Measurements from ENCODE around the gene CRB1.
A peak's percentile ranks its signal among the peaks of the same experiment; 100 is the strongest.

Gene CRB1

DNA sequence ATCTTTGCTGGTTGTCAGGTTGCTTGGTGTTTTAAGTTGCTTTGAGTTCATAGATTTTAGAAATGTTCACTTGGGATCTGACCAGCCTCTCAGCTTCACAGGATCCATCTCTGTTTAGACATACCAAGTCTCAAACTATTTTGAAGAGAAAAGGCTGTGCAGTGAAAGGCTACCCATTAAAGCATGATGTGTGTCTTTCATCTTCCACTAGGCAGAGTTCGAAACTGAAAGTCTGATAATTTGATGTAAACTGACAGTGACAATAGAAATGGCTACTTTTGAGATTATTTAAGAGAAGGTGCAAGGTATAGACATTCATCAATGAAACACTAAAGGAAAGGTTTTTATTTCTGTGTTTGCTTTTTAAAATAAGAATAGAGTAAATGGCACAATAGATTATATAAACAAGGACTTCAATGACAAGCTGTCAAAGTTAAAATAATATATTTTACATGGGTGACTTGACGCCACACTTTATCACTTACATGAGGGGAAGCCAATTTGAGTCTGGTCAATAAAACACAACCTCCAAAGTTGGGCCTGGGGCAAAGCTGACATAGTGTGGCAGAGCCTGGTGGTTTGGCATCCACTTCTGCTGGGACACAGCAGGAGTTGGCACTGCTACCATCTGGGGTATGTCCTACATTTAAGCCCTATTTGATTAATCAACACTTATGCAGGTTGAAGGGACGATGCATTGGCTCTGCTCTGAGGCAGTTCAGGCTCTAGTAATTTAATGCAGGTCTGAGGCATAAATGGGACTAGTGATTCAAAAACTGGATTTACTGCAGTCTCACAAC, 197.7 kb downstream of the CRB1 start:
- TF ChIP-seq, protein P1, sequence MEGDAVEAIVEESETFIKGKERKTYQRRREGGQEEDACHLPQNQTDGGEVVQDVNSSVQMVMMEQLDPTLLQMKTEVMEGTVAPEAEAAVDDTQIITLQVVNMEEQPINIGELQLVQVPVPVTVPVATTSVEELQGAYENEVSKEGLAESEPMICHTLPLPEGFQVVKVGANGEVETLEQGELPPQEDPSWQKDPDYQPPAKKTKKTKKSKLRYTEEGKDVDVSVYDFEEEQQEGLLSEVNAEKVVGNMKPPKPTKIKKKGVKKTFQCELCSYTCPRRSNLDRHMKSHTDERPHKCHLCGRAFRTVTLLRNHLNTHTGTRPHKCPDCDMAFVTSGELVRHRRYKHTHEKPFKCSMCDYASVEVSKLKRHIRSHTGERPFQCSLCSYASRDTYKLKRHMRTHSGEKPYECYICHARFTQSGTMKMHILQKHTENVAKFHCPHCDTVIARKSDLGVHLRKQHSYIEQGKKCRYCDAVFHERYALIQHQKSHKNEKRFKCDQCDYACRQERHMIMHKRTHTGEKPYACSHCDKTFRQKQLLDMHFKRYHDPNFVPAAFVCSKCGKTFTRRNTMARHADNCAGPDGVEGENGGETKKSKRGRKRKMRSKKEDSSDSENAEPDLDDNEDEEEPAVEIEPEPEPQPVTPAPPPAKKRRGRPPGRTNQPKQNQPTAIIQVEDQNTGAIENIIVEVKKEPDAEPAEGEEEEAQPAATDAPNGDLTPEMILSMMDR (conservative IDR thresholded peaks at IDR 0.05; ENCODE audit: low read length), result no peak
- no peak for TF ChIP-seq EZH2phosphoT487 (IDR thresholded peaks at IDR 0.05; ENCODE audit: borderline replicate concordance)

DNA sequence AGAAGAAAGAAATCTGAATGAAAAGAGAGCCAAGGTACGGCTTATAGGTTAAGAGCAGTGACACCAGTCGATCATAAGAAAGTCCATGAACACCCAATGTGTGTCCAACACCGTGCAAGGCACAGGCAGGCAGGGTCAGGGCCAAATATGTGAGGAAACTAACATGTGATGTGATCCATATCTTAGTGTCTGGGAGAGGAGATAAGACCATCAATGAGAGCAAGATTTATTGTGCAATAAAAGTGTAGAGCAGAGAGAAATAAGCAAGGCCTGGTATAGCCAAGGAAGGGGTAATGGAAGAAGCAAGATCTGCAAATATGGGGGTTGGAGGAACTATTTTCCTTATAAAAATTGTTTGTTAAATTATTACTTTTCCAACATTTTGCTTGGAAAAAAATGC, 198.8 kb downstream of the CRB1 start:
- Histone ChIP-seq H3K9me3 (ENCODE audit: insufficient read depth, low read depth, low read length) (no peaks in the 10 kb centered on the region), H3K9me2 (replicated peaks; ENCODE audit: low read depth, low read length) (no peaks in the 10 kb centered on the region), H3K4me3 (ENCODE audit: low read length, poor library complexity, severe bottlenecking) (peak overlapping the region; percentile 13), H3K9ac (ENCODE audit: low read depth, low read length, poor library complexity, severe bottlenecking) (no peak overlapping the region), H4K20me1 (ENCODE audit: insufficient read depth, low read length, poor library complexity, severe bottlenecking) (no peaks in the 10 kb centered on the region), H3K36me3 (ENCODE audit: insufficient read depth, low read length) (no peaks in the 10 kb centered on the region), H3F3A (ENCODE audit: low read depth) (peaks cover 3% of the 10 kb centered on the region; the same call in 1 of the 2 replicates), H3K4me1 (ENCODE audit: insufficient read depth, low read length, poor library complexity, severe bottlenecking) (peaks cover 88% of the 10 kb centered on the region), H2AFZ (ENCODE audit: low read length) (no peak overlapping the region), H3K4me2 (ENCODE audit: low read depth, low read length, poor library complexity, severe bottlenecking) (peak overlapping the region; percentile 37), H3K79me2 (ENCODE audit: insufficient read depth, low read length) (no peaks in the 10 kb centered on the region), H3K27me3 (ENCODE audit: insufficient read depth, low read length, poor library complexity, severe bottlenecking) (no peaks in the 10 kb centered on the region)
- no peak for TF ChIP-seq EZH2phosphoT487 (IDR thresholded peaks at IDR 0.05; ENCODE audit: borderline replicate concordance)
- TF ChIP-seq, protein P1 (conservative IDR thresholded peaks at IDR 0.05; ENCODE audit: low read length), result no peak

More for the DNA sequence above, 197.7 kb downstream of the CRB1 start:
- Histone ChIP-seq H3K27me3 (ENCODE audit: insufficient read depth, low read length, poor library complexity, severe bottlenecking) (no peaks in the 10 kb centered on the region), H3K4me2 (ENCODE audit: low read depth, low read length, poor library complexity, severe bottlenecking) (peak overlapping the region; percentile 37), H3K79me2 (ENCODE audit: insufficient read depth, low read length) (no peaks in the 10 kb centered on the region), H3K9ac (ENCODE audit: low read depth, low read length, poor library complexity, severe bottlenecking) (peak overlapping the region; percentile 14), H2AFZ (ENCODE audit: low read length) (peak overlapping the region; percentile 77), H3K9me3 (ENCODE audit: insufficient read depth, low read depth, low read length) (no peaks in the 10 kb centered on the region), H3F3A (ENCODE audit: low read depth) (peaks cover 3% of the 10 kb centered on the region; the same call in 1 of the 2 replicates), H3K4me3 (ENCODE audit: low read length, poor library complexity, severe bottlenecking) (no peak overlapping the region), H4K20me1 (ENCODE audit: insufficient read depth, low read length, poor library complexity, severe bottlenecking) (no peaks in the 10 kb centered on the region), H3K9me2 (replicated peaks; ENCODE audit: low read depth, low read length) (no peaks in the 10 kb centered on the region), H3K36me3 (ENCODE audit: insufficient read depth, low read length) (no peaks in the 10 kb centered on the region), H3K4me1 (ENCODE audit: insufficient read depth, low read length, poor library complexity, severe bottlenecking) (peaks cover 88% of the 10 kb centered on the region)

DNA sequence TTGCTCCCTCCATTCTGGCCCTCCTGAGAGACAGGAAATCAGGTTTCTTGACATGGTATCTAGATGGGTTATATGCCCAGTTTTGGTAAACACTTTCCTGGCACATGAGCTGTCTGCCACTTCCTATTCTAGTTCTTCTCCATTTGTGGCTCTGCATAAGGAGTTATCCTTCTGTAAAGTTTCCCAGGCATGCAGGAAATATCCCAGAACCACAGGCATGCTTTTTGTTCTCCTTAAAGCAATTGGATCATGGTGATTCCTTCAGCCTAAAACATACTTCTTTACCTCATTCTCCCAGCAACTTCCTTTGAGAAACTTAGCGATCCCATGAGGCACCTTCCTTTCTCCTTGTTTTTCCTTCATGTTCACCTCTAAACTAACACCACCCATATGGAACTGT, 199.8 kb downstream of the CRB1 start:
- no peaks in the 10 kb centered on the region for H4K20me1 ChIP-seq (ENCODE audit: insufficient read depth, low read length, poor library complexity, severe bottlenecking)
- TF ChIP-seq, protein P1 (conservative IDR thresholded peaks at IDR 0.05; ENCODE audit: low read length), result no peak
- no peak for TF ChIP-seq EZH2phosphoT487 (IDR thresholded peaks at IDR 0.05; ENCODE audit: borderline replicate concordance)
- no peaks in the 10 kb centered on the region for H3K36me3 ChIP-seq (ENCODE audit: insufficient read depth, low read length)

More for the DNA sequence above, 199.8 kb downstream of the CRB1 start:
- peak overlapping the region; percentile 37 for H3K4me2 ChIP-seq (ENCODE audit: low read depth, low read length, poor library complexity, severe bottlenecking)
- H3K4me3 ChIP-seq (ENCODE audit: low read length, poor library complexity, severe bottlenecking), result no peak overlapping the region
- peaks cover 80% of the 10 kb centered on the region for H3K4me1 ChIP-seq (ENCODE audit: insufficient read depth, low read length, poor library complexity, severe bottlenecking)
- H3K9me3 ChIP-seq (ENCODE audit: insufficient read depth, low read depth, low read length), result no peaks in the 10 kb centered on the region
- no peak overlapping the region for H2AFZ ChIP-seq (ENCODE audit: low read length)
- no peaks in the 10 kb centered on the region for H3K27me3 ChIP-seq (ENCODE audit: insufficient read depth, low read length, poor library complexity, severe bottlenecking)
- H3K9ac ChIP-seq (ENCODE audit: low read depth, low read length, poor library complexity, severe bottlenecking), result no peak overlapping the region
- H3F3A ChIP-seq (ENCODE audit: low read depth), result peaks cover 3% of the 10 kb centered on the region; the same call in 1 of the 2 replicates
- H3K9me2 ChIP-seq (replicated peaks; ENCODE audit: low read depth, low read length), result no peaks in the 10 kb centered on the region
- H3K79me2 ChIP-seq (ENCODE audit: insufficient read depth, low read length), result no peaks in the 10 kb centered on the region

All from Loucy (cell line).